Endothelial cell of umbilical vein (primary cell): ENCODE measurements around the gene C16orf95. TPM values are rescaled to one million over a fixed set of nuclear protein-coding genes. Genes with fewer than 3 reads are reported as not detected.
"Not testable (repeated sequence)": the region's sequence is repeated elsewhere in the genome, so short reads cannot be mapped to it uniquely, and the experiment has no call there.

ENCODE experiments used
- BruUV-seq: library from RNA; stranded (reverse); fragments of 400-500 nt; replicated peaks from 2 replicates; lab custom pipeline; 2021; lab: Mats Ljungman, UMichigan
- CTCF ChIA-PET: fragments of 300-600, 350-600 bp; sonication (Branson Sonifier 250); formaldehyde crosslinking; loops from one replicate; lab custom pipeline; 2021; ENCODE audit warnings: antibody characterized with exemption, inconsistent platforms; lab: Charles Lee
- POLR2A ChIA-PET: fragments of 300-600, 350-600 bp; sonication (Branson Sonifier 250); formaldehyde crosslinking; loops from one replicate; lab custom pipeline; 2021; ENCODE audit warnings: antibody characterized with exemption, inconsistent platforms; lab: Charles Lee
- DNase-seq: peaks from one replicate; pipeline ENCODE4 v3.0.0-alpha.2; 2011; ENCODE audit warnings: low read depth, low spot score
- FAIRE-seq: peaks from 2 replicates; lab custom pipeline; 2011; peaks lifted over from hg19 to GRCh38; lab: Jason Lieb, UNC
- H2AFZ ChIP-seq: 2 replicates; pipeline ENCODE4 v1.6.0; 2012; ENCODE audit warnings: low read depth, low read length, control low read depth, inconsistent platforms
- H3K27ac ChIP-seq: 2 replicates; pipeline ENCODE4 v1.5.1; 2011; ENCODE audit warnings: low read depth, mild to moderate bottlenecking, control low read depth, low read length, moderate library complexity; ENCODE audit not compliant: insufficient read depth
- H3K27me3 ChIP-seq, 2 experiments: 2 replicates each; pipeline versions ENCODE4 v1.6.0 to v1.6.1; 2011; ENCODE audit warnings: low read length in 2 of 2, mixed read lengths in 1 of 2; ENCODE audit not compliant: control insufficient read depth in 2 of 2, insufficient read depth in 2 of 2
- H3K36me3 ChIP-seq, 2 experiments: 2 replicates in 1 of 2; 3 replicates in 1 of 2; pipeline ENCODE4 v1.5.1; 2011; ENCODE audit warnings: low read length in 2 of 2, mild to moderate bottlenecking in 1 of 2, moderate library complexity in 1 of 2; ENCODE audit not compliant: control insufficient read depth in 2 of 2, insufficient read depth in 2 of 2; ENCODE audit errors: extremely low read depth in 1 of 2
- H3K4me1 ChIP-seq: 3 replicates; pipeline ENCODE4 v1.5.1; 2011; ENCODE audit warnings: mild to moderate bottlenecking, low read length; ENCODE audit not compliant: control insufficient read depth, insufficient read depth; ENCODE audit errors: extremely low read depth
- H3K4me2 ChIP-seq: 2 replicates; pipeline ENCODE4 v1.6.1; 2011; ENCODE audit warnings: low read length, control low read depth, mixed read lengths; ENCODE audit not compliant: insufficient read depth
- H3K4me3 ChIP-seq, 3 experiments: fragments of 200-600 bp in 1 of 3; sonication (generic), shearing (Covaris generic) in 1 of 3; replicated peaks in 1 of 3; 2 replicates each; pipeline ENCODE4 v1.5.1; 2011 to 2016; ENCODE audit warnings: control low read depth in 3 of 3, low read length in 3 of 3, mild to moderate bottlenecking in 2 of 3, inconsistent platforms in 1 of 3, low read depth in 1 of 3, moderate library complexity in 1 of 3; ENCODE audit not compliant: insufficient read depth in 1 of 3
- H3K79me2 ChIP-seq: 2 replicates; pipeline ENCODE4 v1.6.0; 2012; ENCODE audit warnings: low read length, inconsistent platforms; ENCODE audit not compliant: control insufficient read depth, insufficient read depth
- H3K9ac ChIP-seq: replicated peaks from 2 replicates; pipeline ENCODE3; 2011; ENCODE audit warnings: low read length, control low read depth; ENCODE audit not compliant: insufficient read depth; ENCODE audit errors: extremely low read depth
- H3K9me1 ChIP-seq: replicated peaks from 3 replicates; pipeline ENCODE4 v1.6.0; 2011; ENCODE audit warnings: mild to moderate bottlenecking, low read length; ENCODE audit not compliant: control insufficient read depth, insufficient read depth; ENCODE audit errors: extremely low read depth
- H3K9me3 ChIP-seq: replicated peaks from 2 replicates; pipeline ENCODE4 v1.5.1; 2012; ENCODE audit warnings: low read length, inconsistent platforms; ENCODE audit not compliant: control insufficient read depth, insufficient read depth
- H4K20me1 ChIP-seq: replicated peaks from 2 replicates; pipeline ENCODE3; 2011; ENCODE audit warnings: mild to moderate bottlenecking, low read length; ENCODE audit not compliant: control insufficient read depth, insufficient read depth; ENCODE audit errors: extremely low read depth
- POLR2A ChIP-seq: IDR thresholded peaks from 2 replicates; pipeline ENCODE4 v1.6.1; 2012; ENCODE audit warnings: low read depth, mild to moderate bottlenecking, control low read depth, low read length
- POLR2AphosphoS5 ChIP-seq: IDR thresholded peaks from 2 replicates; pipeline ENCODE4 v1.6.1; 2012; ENCODE audit warnings: low read depth, mild to moderate bottlenecking, control low read depth, low read length, moderate library complexity; ENCODE audit not compliant: insufficient read depth
- dilution Hi-C: fragments of 300-500 bp; cut with MboI; formaldehyde crosslinking; loops from one replicate; pipeline ENCODE4 v1.15.0; 2019; ENCODE audit warnings: low sequenced_read_pairs; ENCODE audit not compliant: extremely low pct_ligation_motif_present
- intact Hi-C: fragments of 100-400 bp; cut with micrococcal nuclease; formaldehyde crosslinking; loops from one replicate; pipeline ENCODE4 v1.10.0; 2022
- polyA plus RNA-seq, 4 experiments: library from polyadenylated mRNA; depleted of rRNA in 3 of 4; stranded (reverse) in 3 of 4; unstranded in 1 of 4; fragments of >200 nt; gene quantifications; 2 replicates each; pipeline versions ENCODE4 v1.2.1 to v1.2.3, GENCODE V29; 2011 to 2012; ENCODE audit warnings: missing spikeins in 1 of 4
- total RNA-seq: library from RNA; stranded (reverse); gene quantifications from 2 replicates; pipeline ENCODE4 v1.2.3, GENCODE V29; 2021
- TF ChIP-seq, protein P1 (sequence below): IDR thresholded peaks from 2 replicates; pipeline ENCODE4 v1.6.1; 2011; ENCODE audit not compliant: insufficient read depth, insufficient read length

C16orf95 gene
- total and polyA plus RNA-seq, 2 donors (not counting 3 experiments of a cell fraction or from before 2014, with no cell fraction given), result 4.0 to 6.6 TPM

DNA sequence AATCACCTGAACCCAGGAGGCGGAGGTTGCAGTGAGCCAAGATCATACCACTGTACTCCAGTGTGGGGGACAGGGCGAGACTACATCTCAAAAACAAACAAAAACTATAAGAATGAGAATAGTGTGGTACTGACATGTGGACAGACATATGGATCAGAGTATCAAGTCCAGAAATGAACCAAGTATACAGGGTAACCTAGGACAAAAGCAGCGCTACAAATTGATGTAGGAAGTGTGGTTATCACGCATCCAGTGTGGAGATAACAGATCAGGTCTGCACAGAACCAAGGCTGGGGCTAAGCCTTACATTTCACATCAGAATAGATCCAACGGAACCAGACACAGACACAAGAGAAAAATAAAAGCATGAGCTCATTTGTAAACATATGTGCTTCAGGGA, 23.0 kb upstream of the C16orf95 start:
- intact Hi-C loops (no loop called here), dilution Hi-C loops (no loop called here)
- Histone ChIP-seq H3K4me3 (no peak overlapping the region), H3K79me2 (peaks cover 1% of the 10 kb centered on the region), H3K9me3 (no peaks in the 10 kb centered on the region), H4K20me1 (no peaks in the 10 kb centered on the region), H3K27ac (no peak overlapping the region), H3K4me2 (no peak overlapping the region), H3K4me1 (peaks cover 7% of the 10 kb centered on the region), H3K9me1 (no peaks in the 10 kb centered on the region), H3K27me3 (no peaks in the 10 kb centered on the region), H3K9ac (no peak overlapping the region), H2AFZ (no peak overlapping the region), H3K36me3 (peaks cover 0 to 25% of the 10 kb centered on the region in 2 experiments)
- ChIA-PET CTCF (interaction anchor here (1.4 kb wide), 2 partner anchors 9 to 16 kb away, joined by 4 to 6 read pairs; no protein-coding TSS in a partner anchor), POLR2A (no interaction called here)
- no peak for FAIRE-seq
- no peak for DNase-seq
- BruUV-seq, result no TSS peak
- TF ChIP-seq, protein P1, sequence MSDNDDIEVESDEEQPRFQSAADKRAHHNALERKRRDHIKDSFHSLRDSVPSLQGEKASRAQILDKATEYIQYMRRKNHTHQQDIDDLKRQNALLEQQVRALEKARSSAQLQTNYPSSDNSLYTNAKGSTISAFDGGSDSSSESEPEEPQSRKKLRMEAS, result no peak
- TF ChIP-seq POLR2A (no peak), POLR2AphosphoS5 (no peak)

DNA sequence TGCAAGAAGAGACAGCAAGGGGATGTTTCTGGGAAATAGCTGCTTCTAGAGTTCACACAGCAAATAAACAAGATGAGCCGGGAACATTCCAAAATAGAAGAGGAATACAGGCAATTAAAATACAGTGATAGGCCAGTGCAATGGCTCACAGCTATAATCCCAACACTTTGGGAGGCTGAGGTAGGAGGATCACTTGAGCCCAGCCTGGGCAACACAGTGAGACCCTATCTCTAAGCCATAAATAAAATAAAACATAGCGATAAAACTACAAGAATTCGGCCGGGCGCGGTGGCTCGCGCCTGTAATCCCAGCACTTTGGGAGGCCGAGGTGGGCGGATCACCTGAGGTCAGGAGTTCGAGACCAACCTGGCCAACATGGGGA, 22.5 kb upstream of the C16orf95 start:
- BruUV-seq, dilution Hi-C loops, intact Hi-C loops, H3K9me1 ChIP-seq, H3K27me3 ChIP-seq, POLR2A ChIA-PET, H2AFZ ChIP-seq, H3K9ac ChIP-seq, H3K4me1 ChIP-seq, H4K20me1 ChIP-seq, DNase-seq, H3K27ac ChIP-seq, H3K79me2 ChIP-seq, H3K4me2 ChIP-seq, FAIRE-seq, H3K4me3 ChIP-seq, H3K9me3 ChIP-seq: not testable (repeated sequence)
- H3K36me3 ChIP-seq, result peaks cover 0 to 26% of the 10 kb centered on the region in 2 experiments
- CTCF ChIA-PET, result interaction anchor here (1.4 kb wide), 2 partner anchors 8 to 15 kb away, joined by 4 to 6 read pairs; no protein-coding TSS in a partner anchor
